HepG2 (cell line): ENCODE data around the gene PRKCE. TPM values are rescaled to one million over a fixed set of nuclear protein-coding genes. Genes with fewer than 3 reads are reported as not detected.

Experiments used
- ATAC-seq: fragments of 200-7000 bp; cut with Tn5 transposase; 3 replicates; pipeline ENCODE4 v1.9.1; 2020; ENCODE audit warnings: mild to moderate bottlenecking, moderate library complexity
- BruUV-seq: library from RNA; stranded (reverse); fragments of 400-500 nt; replicated peaks from 2 replicates; lab custom pipeline; 2021; lab: Mats Ljungman, UMichigan
- CTCF ChIA-PET: fragments of 300-600 bp; formaldehyde crosslinking; extraction: SDS; loops from one replicate; lab custom pipeline; 2021; ENCODE audit warnings: low total read pairs, inconsistent platforms, low intra/inter-chr PET ratio; lab: Yijun Ruan, JAX
- POLR2A ChIA-PET: fragments of 350-600 bp; sonication (Branson Sonifier 250); formaldehyde crosslinking; loops from one replicate; lab custom pipeline; 2020; ENCODE audit warnings: antibody characterized with exemption, inconsistent platforms; lab: Yijun Ruan, JAX
- DNase-seq: peaks from one replicate; pipeline ENCODE4 v3.0.0-alpha.2; 2015; ENCODE audit warnings: low spot score
- FAIRE-seq: peaks from 3 replicates; lab custom pipeline; 2011; peaks lifted over from hg19 to GRCh38; lab: Jason Lieb, UNC
- H2AFZ ChIP-seq: one replicate; pipeline ENCODE4 v1.6.1; 2011; ENCODE audit warnings: low read length, inconsistent platforms
- H3K27ac ChIP-seq: fragments of 300-600 bp; 3 replicates; pipeline ENCODE4 v1.8.0; 2011; ENCODE audit warnings: mixed run types, mild to moderate bottlenecking, mixed read lengths, low read length, inconsistent platforms; ENCODE audit not compliant: insufficient read depth; ENCODE audit errors: extremely low read length
- H3K27me3 ChIP-seq, 2 experiments: fragments of 200-600 bp in 1 of 2; 2 replicates in 1 of 2; 3 replicates in 1 of 2; pipeline versions ENCODE4 v1.6.0 to v1.8.0; 2011; ENCODE audit warnings: low read length in 2 of 2, mild to moderate bottlenecking in 2 of 2, moderate library complexity in 2 of 2, inconsistent platforms in 1 of 2; ENCODE audit not compliant: insufficient read depth in 2 of 2, control insufficient read depth in 1 of 2
- H3K36me3 ChIP-seq, 2 experiments: fragments of 200-600 bp in 1 of 2; replicated peaks in 1 of 2; 2 replicates in 1 of 2; 3 replicates in 1 of 2; pipeline versions ENCODE4 v1.5.1 to v1.8.0; 2011; ENCODE audit warnings: low read length in 2 of 2, inconsistent platforms in 1 of 2; ENCODE audit not compliant: insufficient read depth in 2 of 2, control insufficient read depth in 1 of 2
- H3K4me1 ChIP-seq: 2 replicates; pipeline ENCODE4 v1.5.1; 2012; ENCODE audit warnings: low read length, inconsistent platforms; ENCODE audit not compliant: insufficient read depth
- H3K4me2 ChIP-seq: 2 replicates; pipeline ENCODE4 v1.6.0; 2011; ENCODE audit warnings: low read depth, low read length, inconsistent platforms
- H3K4me3 ChIP-seq, 3 experiments: fragments of 200-600 bp in 1 of 3; sonication (generic), shearing (Covaris generic) in 1 of 3; replicated peaks in 1 of 3; 2 replicates each; pipeline ENCODE4 v1.5.1; 2011 to 2016; ENCODE audit warnings: low read length in 3 of 3, inconsistent platforms in 2 of 3, low read depth in 2 of 3, mild to moderate bottlenecking in 2 of 3, control low read depth in 1 of 3, mixed read lengths in 1 of 3; ENCODE audit not compliant: insufficient read depth in 1 of 3
- H3K79me2 ChIP-seq: one replicate; pipeline ENCODE4 v1.6.1; 2011; ENCODE audit warnings: low read length, inconsistent platforms; ENCODE audit not compliant: insufficient read depth
- H3K9ac ChIP-seq: 2 replicates; pipeline ENCODE4 v1.6.0; 2011; ENCODE audit warnings: mild to moderate bottlenecking, low read depth, low read length, inconsistent platforms; ENCODE audit not compliant: insufficient read depth
- H3K9me3 ChIP-seq: 2 replicates; pipeline ENCODE4 v1.5.1; 2012; ENCODE audit warnings: mild to moderate bottlenecking, low read length
- H4K20me1 ChIP-seq: 2 replicates; pipeline ENCODE4 v1.6.0; 2011; ENCODE audit warnings: inconsistent platforms, mild to moderate bottlenecking, low read length, moderate library complexity; ENCODE audit not compliant: insufficient read depth
- BCL6 ChIP-seq: IDR thresholded peaks from 2 replicates; pipeline ENCODE4 v1.6.1; 2016; ENCODE audit warnings: missing genetic modification reagents, missing compliant biosample characterization
- HOXA3 ChIP-seq: sonication (generic); formaldehyde crosslinking; IDR thresholded peaks from 2 replicates; pipeline ENCODE4 v1.5.0; 2020; ENCODE audit warnings: missing genetic modification reagents
- MAFK ChIP-seq, 2 experiments: IDR thresholded peaks in 1 of 2; conservative IDR thresholded peaks in 1 of 2; 2 replicates each; pipeline ENCODE4 v1.6.1; 2011; ENCODE audit warnings: improper control_type of control experiment in 2 of 2, low read length in 2 of 2
- RBAK ChIP-seq: sonication (generic); formaldehyde crosslinking; IDR thresholded peaks from 2 replicates; pipeline ENCODE4 v1.5.1; 2020; ENCODE audit warnings: mild to moderate bottlenecking, missing genetic modification reagents
- ZNF792 ChIP-seq: IDR thresholded peaks from 2 replicates; pipeline ENCODE4 v1.6.1; 2016
- WGBS: methylation state at CpG from one replicate; pipeline ENCODE4 v1.1.6; 2017; ENCODE audit warnings: low lambda C conversion rate; 5-methylcytosine and 5-hydroxymethylcytosine counted together
- in situ Hi-C: cut with HindIII; loops from 2 replicates; pipeline ENCODE4 v1.10.0; 2017; ENCODE audit warnings: low pct_unique_long_range_greater_than_20kb; ENCODE audit not compliant: extremely low pct_ligation_motif_present
- intact Hi-C: fragments of 100-400 bp; cut with micrococcal nuclease; formaldehyde crosslinking; loops from one replicate; pipeline ENCODE4 v1.10.0; 2022; ENCODE audit not compliant: unreplicated experiment
- polyA plus RNA-seq, 8 experiments: library from polyadenylated mRNA; depleted of rRNA in 3 of 8; stranded (reverse) in 7 of 8; unstranded in 1 of 8; fragments of >200 nt; fragmentation: Illumina TruSeq in 4 of 8; extraction: Trizol in 4 of 8; gene quantifications; 2 replicates each; pipeline versions ENCODE4 v1.2.1 to v1.2.3, GENCODE V29; 2011 to 2016; ENCODE audit warnings: low read depth in 4 of 8, missing spikeins in 1 of 8, mixed read lengths in 1 of 8; ENCODE audit not compliant: insufficient read depth in 1 of 8
- total RNA-seq, 5 experiments: library from RNA; depleted of rRNA; stranded (reverse); fragments of >200 nt; fragmentation: Illumina TruSeq; extraction: Trizol; gene quantifications; 2 replicates each; pipeline ENCODE4 v1.2.3, GENCODE V29; 2016; ENCODE audit warnings: low read depth in 1 of 5

The PRKCE gene
- total and polyA plus RNA-seq, 2 of the 13 experiments (the other 11 are each of a cell fraction or from before 2014, with no cell fraction given) = 1.0 to 3.9 TPM

DNA sequence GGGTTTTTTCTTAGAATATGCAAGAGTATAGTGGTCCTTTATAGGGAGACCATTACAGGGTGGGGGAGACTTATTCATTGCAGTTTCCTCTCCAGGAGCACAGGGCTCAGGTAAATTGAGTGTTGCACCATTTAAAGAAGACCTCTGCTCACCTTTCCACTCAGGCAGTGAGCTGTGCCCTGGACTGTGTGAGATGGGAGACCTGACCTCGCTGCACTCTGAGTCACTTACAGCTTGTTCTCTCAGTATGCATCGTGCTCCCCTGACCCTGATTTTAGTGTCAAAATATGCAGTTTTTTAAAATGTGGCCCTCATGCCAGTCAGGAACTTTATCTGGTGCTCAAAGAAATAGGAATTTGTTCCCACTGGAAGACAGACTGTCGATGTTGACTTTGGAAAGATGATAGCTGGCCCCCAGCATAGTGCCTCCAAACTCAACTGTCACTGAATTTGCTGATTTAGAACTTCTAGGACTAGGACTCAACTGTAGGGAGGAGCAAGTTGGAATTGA, 499.0 kb downstream of the PRKCE start:
- in situ Hi-C loops = no loop called here
- H3K27ac ChIP-seq = no peak overlapping the region
- H2AFZ ChIP-seq = no peak overlapping the region
- H3K79me2 ChIP-seq = no peaks in the 10 kb centered on the region
- ChIA-PET CTCF (no interaction called here), POLR2A (no interaction called here)
- intact Hi-C loops = no loop called here
- no peak overlapping the region for H3K9ac ChIP-seq
- WGBS = 49% methylated on average over 3 of the region's 3 CpGs
- TF ChIP-seq MAFK (conservative IDR thresholded peaks at IDR 0.05 in 1 of 2, IDR thresholded peaks at IDR 0.05 in 1 of 2; ENCODE audit: low read length in 2 of 2) (0 out of 4 replicates have a peak, but pooled peaks of 1 of the 2 experiments have one; percentile 22), HOXA3 (CRISPR knock-in tag) (no peak), RBAK (CRISPR knock-in tag) (no peak)
- TF ChIP-seq, all 625 proteins: peak for 1
- Histone ChIP-seq H3K4me2 (no peak overlapping the region), H3K27me3 (no peaks in the 10 kb centered on the region), H3K36me3 (no peaks in the 10 kb centered on the region), H3K4me3 (no peak overlapping the region), H3K9me3 (no peaks in the 10 kb centered on the region), H3K4me1 (no peaks in the 10 kb centered on the region), H4K20me1 (no peaks in the 10 kb centered on the region)
- BruUV-seq = no TSS peak
- ATAC-seq = 0 out of 3 replicates have a peak, but pooled peaks have one; percentile 28
- FAIRE-seq = no peak
- no peak for DNase-seq

GRCh38 chr2:46151577-46151976, 500.1 kb downstream of the PRKCE start:
- intact Hi-C loops = no loop called here
- POLR2A ChIA-PET = no interaction called here
- H3K4me2 ChIP-seq = no peak overlapping the region
- TF ChIP-seq BCL6 (CRISPR knock-in tag) = peak; percentile 30; the same call in 1 of the 2 replicates
- TF ChIP-seq ZNF792 = no peak
- TF ChIP-seq, all 625 proteins: peak for 1
- WGBS = 60% methylated on average over 4 of the region's 4 CpGs
- no peaks in the 10 kb centered on the region for H3K79me2 ChIP-seq
- H2AFZ ChIP-seq = no peak overlapping the region
- no peak for DNase-seq
- H3K4me3 ChIP-seq = no peak overlapping the region
- no peak overlapping the region for H3K9ac ChIP-seq
- no peaks in the 10 kb centered on the region for H3K27me3 ChIP-seq
- no peak for FAIRE-seq
- CTCF ChIA-PET = no interaction called here
- H3K27ac ChIP-seq = no peak overlapping the region
- in situ Hi-C loops = no loop called here
- BruUV-seq = no TSS peak
- H3K4me1 ChIP-seq = no peaks in the 10 kb centered on the region
- H4K20me1 ChIP-seq = no peaks in the 10 kb centered on the region
- ATAC-seq = peak; percentile 35; the same call in 1 of the 3 replicates
- no peaks in the 10 kb centered on the region for H3K9me3 ChIP-seq
- no peaks in the 10 kb centered on the region for H3K36me3 ChIP-seq
